GM12878 (cell line): ENCODE measurements around the gene RSPH1. TPM values are rescaled to one million over a fixed set of nuclear protein-coding genes. Genes with fewer than 3 reads are reported as not detected.
A peak's percentile ranks its signal among the peaks of the same experiment; 100 is the strongest.

ENCODE experiments used
- BCL3 ChIP-seq: IDR thresholded peaks from 2 replicates; pipeline ENCODE4 v1.6.1; 2011; ENCODE audit warnings: borderline replicate concordance, low read depth, mild to moderate bottlenecking, moderate library complexity, low read length; ENCODE audit not compliant: insufficient read depth, poor library complexity, severe bottlenecking
- CREM ChIP-seq: IDR thresholded peaks from 2 replicates; pipeline ENCODE4 v1.6.1; 2014; ENCODE audit warnings: antibody characterized with exemption, low read depth
- GATAD2B ChIP-seq: fragments of 450-650 bp; conservative IDR thresholded peaks from 2 replicates; pipeline ENCODE4 v1.6.1; 2017; ENCODE audit warnings: low read depth, mild to moderate bottlenecking, moderate library complexity
- STAT1 ChIP-seq: fragments of 450-650 bp; conservative IDR thresholded peaks from 2 replicates; pipeline ENCODE4 v1.6.1; 2014; ENCODE audit warnings: antibody characterized with exemption, mild to moderate bottlenecking
- SUZ12 ChIP-seq: fragments of 200-600 bp; sonication (generic); IDR thresholded peaks from one replicate; pipeline ENCODE4 v1.6.1; 2018; ENCODE audit warnings: antibody characterized with exemption, mild to moderate bottlenecking; ENCODE audit not compliant: unreplicated experiment
- polyA plus RNA-seq, 11 experiments: library from polyadenylated mRNA; depleted of rRNA in 4 of 11; unstranded in 6 of 11; stranded (reverse) in 5 of 11; fragments of >200 nt; fragmentation: Nextera tagmentation in 4 of 11; fragmentation: Illumina TruSeq in 1 of 11; extraction: Ambion mirVana in 4 of 11; extraction: Trizol in 1 of 11; gene quantifications; 1 replicate in 1 of 11; 2 replicates in 10 of 11; pipeline versions ENCODE4 v1.2.1 to v1.2.3, GENCODE V29; 2011 to 2016; ENCODE audit warnings: inconsistent platforms in 2 of 11, missing spikeins in 2 of 11, low read depth in 1 of 11
- total RNA-seq, 4 experiments: library from RNA; depleted of rRNA in 3 of 4; stranded (reverse); fragments of >200 nt in 3 of 4; fragmentation: Illumina TruSeq in 1 of 4; extraction: Trizol in 1 of 4; gene quantifications; 2 replicates each; pipeline versions ENCODE4 v1.2.1 to v1.2.3, GENCODE V29; 2013 to 2021

The RSPH1 gene
- total and polyA plus RNA-seq, 10 of the 15 experiments (the other 5 are each of a cell fraction or from before 2014, with no cell fraction given): 0.11 to 1.4 (median 0.38) TPM

DNA sequence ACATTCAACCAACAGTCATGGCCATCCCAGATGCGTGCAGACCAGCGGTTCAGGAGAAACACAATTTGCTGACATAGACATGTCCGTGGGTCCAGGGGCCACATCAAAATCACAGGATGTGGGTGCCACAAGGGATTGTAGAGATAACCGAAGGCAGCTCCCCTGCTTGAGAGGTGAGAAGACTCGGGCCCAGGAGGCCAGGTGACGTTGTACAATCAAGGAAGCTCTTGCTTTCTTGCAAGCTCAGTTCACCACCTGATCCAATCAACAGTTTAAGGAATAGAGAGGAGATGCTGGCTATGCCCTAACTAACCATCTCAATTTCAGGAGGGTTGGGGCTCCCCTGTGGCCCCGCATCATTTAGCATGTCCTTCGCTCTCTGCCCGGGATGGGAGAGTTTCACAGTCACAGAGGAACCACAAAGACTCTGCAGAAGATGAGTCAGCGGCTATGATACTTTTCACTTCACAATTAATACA is 72.8 kb downstream of the RSPH1 start (continued):
- TF ChIP-seq BCL3 (peak; percentile 81), STAT1 (no peak), CREM (peak; percentile 62), GATAD2B (peak; percentile 73; the same call in 1 of the 2 replicates), SUZ12 (no peak)
- TF ChIP-seq, all 136 proteins: peak for 35

Other genes with a start within 250 kb of the RSPH1 start
- not detected in 2 replicates for gene TFF3, start 180.8 kb downstream of the RSPH1 start, total RNA-seq (2014; rRNA removed)
- not detected in 2 replicates for gene TFF3, start 180.8 kb downstream of the RSPH1 start, total RNA-seq (2014; rRNA removed; fragmentation: Illumina TruSeq; extraction: Trizol)
- 0.74 TPM in 1 of 2 replicates, not detected in the other for gene TFF3, start 180.8 kb downstream of the RSPH1 start, total RNA-seq (2021)
- not detected in 2 replicates for gene TFF3, start 180.8 kb downstream of the RSPH1 start, polyA plus RNA-seq (2011; rRNA removed)
- gene TFF3, start 180.8 kb downstream of the RSPH1 start, polyA plus RNA-seq (2014; fragmentation: Illumina TruSeq; extraction: Trizol): not detected in 2 replicates
- not detected for gene TFF3, start 180.8 kb downstream of the RSPH1 start, polyA plus RNA-seq (2014; fragmentation: Nextera tagmentation; extraction: Ambion mirVana)
- not detected in 2 replicates for gene TFF3, start 180.8 kb downstream of the RSPH1 start, polyA plus RNA-seq (2014; rRNA removed)
- not detected for gene TFF3, start 180.8 kb downstream of the RSPH1 start, polyA plus RNA-seq (2016; fragmentation: Nextera tagmentation; extraction: Ambion mirVana)
- not detected in 2 replicates for gene TFF2, start 145.2 kb downstream of the RSPH1 start, total RNA-seq (2014; rRNA removed)
- gene TFF2, start 145.2 kb downstream of the RSPH1 start, total RNA-seq (2014; rRNA removed; fragmentation: Illumina TruSeq; extraction: Trizol): not detected in 2 replicates
- gene TFF2, start 145.2 kb downstream of the RSPH1 start, total RNA-seq (2021): not detected in 2 replicates
- 0.24 and 0.56 TPM in 2 replicates for gene TFF2, start 145.2 kb downstream of the RSPH1 start, polyA plus RNA-seq (2011; rRNA removed)
- not detected in 2 replicates for gene TFF2, start 145.2 kb downstream of the RSPH1 start, polyA plus RNA-seq (2014; fragmentation: Illumina TruSeq; extraction: Trizol)
- gene TFF2, start 145.2 kb downstream of the RSPH1 start, polyA plus RNA-seq (2014; fragmentation: Nextera tagmentation; extraction: Ambion mirVana): not detected
- gene TFF2, start 145.2 kb downstream of the RSPH1 start, polyA plus RNA-seq (2014; rRNA removed): not detected in 2 replicates
- not detected for gene TFF2, start 145.2 kb downstream of the RSPH1 start, polyA plus RNA-seq (2016; fragmentation: Nextera tagmentation; extraction: Ambion mirVana)
- not detected in 2 replicates for gene TFF1, start 129.7 kb downstream of the RSPH1 start, total RNA-seq (2014; rRNA removed)
- not detected in 2 replicates for gene TFF1, start 129.7 kb downstream of the RSPH1 start, total RNA-seq (2014; rRNA removed; fragmentation: Illumina TruSeq; extraction: Trizol)
- 0.40 TPM in 1 of 2 replicates, not detected in the other for gene TFF1, start 129.7 kb downstream of the RSPH1 start, total RNA-seq (2021)
- gene TFF1, start 129.7 kb downstream of the RSPH1 start, polyA plus RNA-seq (2011; rRNA removed): not detected in 2 replicates
- gene TFF1, start 129.7 kb downstream of the RSPH1 start, polyA plus RNA-seq (2014; fragmentation: Illumina TruSeq; extraction: Trizol): not detected in 2 replicates
- under 1 TPM in 1 of 2 experiments, not detected in 1; 0.13 TPM for gene TFF1, start 129.7 kb downstream of the RSPH1 start, polyA plus RNA-seq (2014; fragmentation: Nextera tagmentation; extraction: Ambion mirVana)
- 0.24 TPM in 1 of 2 replicates, not detected in the other for gene TFF1, start 129.7 kb downstream of the RSPH1 start, polyA plus RNA-seq (2014; rRNA removed)
- gene TFF1, start 129.7 kb downstream of the RSPH1 start, polyA plus RNA-seq (2016; fragmentation: Nextera tagmentation; extraction: Ambion mirVana): not detected
- 0.65 and 1.4 TPM in 2 replicates for gene TMPRSS3, start 100.2 kb downstream of the RSPH1 start, total RNA-seq (2014; rRNA removed)
- 0.63 and 0.83 TPM in 2 replicates for gene TMPRSS3, start 100.2 kb downstream of the RSPH1 start, total RNA-seq (2014; rRNA removed; fragmentation: Illumina TruSeq; extraction: Trizol)
- gene TMPRSS3, start 100.2 kb downstream of the RSPH1 start, total RNA-seq (2021): 0.90 and 1.2 TPM in 2 replicates
- gene TMPRSS3, start 100.2 kb downstream of the RSPH1 start, polyA plus RNA-seq (2011; rRNA removed): not detected in 2 replicates
- 0.17 and 0.51 TPM in 2 replicates for gene TMPRSS3, start 100.2 kb downstream of the RSPH1 start, polyA plus RNA-seq (2014; fragmentation: Illumina TruSeq; extraction: Trizol)
- 1 to 10 TPM in 1 of 2 experiments, under 1 TPM in 1; 0.82 to 1.5 TPM for gene TMPRSS3, start 100.2 kb downstream of the RSPH1 start, polyA plus RNA-seq (2014; fragmentation: Nextera tagmentation; extraction: Ambion mirVana)
- gene TMPRSS3, start 100.2 kb downstream of the RSPH1 start, polyA plus RNA-seq (2014; rRNA removed): 0.51 and 1.3 TPM in 2 replicates
- gene TMPRSS3, start 100.2 kb downstream of the RSPH1 start, polyA plus RNA-seq (2016; fragmentation: Nextera tagmentation; extraction: Ambion mirVana): under 1 TPM; 0.56 to 0.59 TPM
- gene UBASH3A, start 92.3 kb downstream of the RSPH1 start, total RNA-seq (2014; rRNA removed): 0.05 and 0.17 TPM in 2 replicates
- gene UBASH3A, start 92.3 kb downstream of the RSPH1 start, total RNA-seq (2014; rRNA removed; fragmentation: Illumina TruSeq; extraction: Trizol): 0.05 and 0.13 TPM in 2 replicates
- gene UBASH3A, start 92.3 kb downstream of the RSPH1 start, total RNA-seq (2021): 0.27 and 0.28 TPM in 2 replicates
- 0.16 and 0.33 TPM in 2 replicates for gene UBASH3A, start 92.3 kb downstream of the RSPH1 start, polyA plus RNA-seq (2011; rRNA removed)
- 0.17 and 0.21 TPM in 2 replicates for gene UBASH3A, start 92.3 kb downstream of the RSPH1 start, polyA plus RNA-seq (2014; fragmentation: Illumina TruSeq; extraction: Trizol)
- under 1 TPM in 1 of 2 experiments, not detected in 1; 0.04 TPM for gene UBASH3A, start 92.3 kb downstream of the RSPH1 start, polyA plus RNA-seq (2014; fragmentation: Nextera tagmentation; extraction: Ambion mirVana)
- 0.20 and 0.23 TPM in 2 replicates for gene UBASH3A, start 92.3 kb downstream of the RSPH1 start, polyA plus RNA-seq (2014; rRNA removed)
- gene UBASH3A, start 92.3 kb downstream of the RSPH1 start, polyA plus RNA-seq (2016; fragmentation: Nextera tagmentation; extraction: Ambion mirVana): under 1 TPM; 0.26 to 0.39 TPM
- gene SLC37A1, start 17.6 kb upstream of the RSPH1 start, total RNA-seq (2014; rRNA removed): 33.0 and 35.5 TPM in 2 replicates
- 19.2 and 19.7 TPM in 2 replicates for gene SLC37A1, start 17.6 kb upstream of the RSPH1 start, total RNA-seq (2014; rRNA removed; fragmentation: Illumina TruSeq; extraction: Trizol)
- 30.7 and 34.8 TPM in 2 replicates for gene SLC37A1, start 17.6 kb upstream of the RSPH1 start, total RNA-seq (2021)
- 17.7 and 23.3 TPM in 2 replicates for gene SLC37A1, start 17.6 kb upstream of the RSPH1 start, polyA plus RNA-seq (2011; rRNA removed)
- gene SLC37A1, start 17.6 kb upstream of the RSPH1 start, polyA plus RNA-seq (2014; fragmentation: Illumina TruSeq; extraction: Trizol): 12.0 and 18.4 TPM in 2 replicates
- 1 to 10 TPM; 1.1 to 2.4 TPM for gene SLC37A1, start 17.6 kb upstream of the RSPH1 start, polyA plus RNA-seq (2014; fragmentation: Nextera tagmentation; extraction: Ambion mirVana)
- gene SLC37A1, start 17.6 kb upstream of the RSPH1 start, polyA plus RNA-seq (2014; rRNA removed): 25.4 and 26.5 TPM in 2 replicates
- gene SLC37A1, start 17.6 kb upstream of the RSPH1 start, polyA plus RNA-seq (2016; fragmentation: Nextera tagmentation; extraction: Ambion mirVana): 10 to 100 TPM; 28.0 to 32.0 TPM
- gene PDE9A, start 157.4 kb upstream of the RSPH1 start, total RNA-seq (2014; rRNA removed): 0.11 and 0.22 TPM in 2 replicates
- 0.36 and 0.51 TPM in 2 replicates for gene PDE9A, start 157.4 kb upstream of the RSPH1 start, total RNA-seq (2014; rRNA removed; fragmentation: Illumina TruSeq; extraction: Trizol)
- gene PDE9A, start 157.4 kb upstream of the RSPH1 start, total RNA-seq (2021): 0.28 TPM in 1 of 2 replicates, not detected in the other
- gene PDE9A, start 157.4 kb upstream of the RSPH1 start, polyA plus RNA-seq (2011; rRNA removed): 0.45 and 0.53 TPM in 2 replicates
- gene PDE9A, start 157.4 kb upstream of the RSPH1 start, polyA plus RNA-seq (2014; fragmentation: Illumina TruSeq; extraction: Trizol): 0.24 and 0.32 TPM in 2 replicates
- gene PDE9A, start 157.4 kb upstream of the RSPH1 start, polyA plus RNA-seq (2014; fragmentation: Nextera tagmentation; extraction: Ambion mirVana): under 1 TPM; 0.10 to 0.18 TPM
- gene PDE9A, start 157.4 kb upstream of the RSPH1 start, polyA plus RNA-seq (2014; rRNA removed): 0.08 and 0.29 TPM in 2 replicates
- gene PDE9A, start 157.4 kb upstream of the RSPH1 start, polyA plus RNA-seq (2016; fragmentation: Nextera tagmentation; extraction: Ambion mirVana): under 1 TPM in 1 of 2 experiments, not detected in 1; 0.20 TPM